HG03025 (cell line): Measurements from ENCODE around the gene FUZ.

Experiments used
- ATAC-seq: cut with Tn5 transposase; IDR thresholded peaks from one replicate; pipeline ENCODE4 v1.9.1; 2021; ENCODE audit warnings: mild to moderate bottlenecking, moderate library complexity; ENCODE audit not compliant: unreplicated experiment, low FRiP score

FUZ gene

GRCh38 chr19:49761625-49762311 is 51.3 kb downstream of the FUZ start:
- ATAC-seq: no peak

GRCh38 chr19:49761249-49761624 is 51.9 kb downstream of the FUZ start:
- no peak for ATAC-seq

GRCh38 chr19:49758292-49758691 is 54.8 kb downstream of the FUZ start:
- no peak for ATAC-seq
